ENCODE data around the gene RUVBL2.
"Not testable (repeated sequence)": the region's sequence is repeated elsewhere in the genome, so short reads cannot be mapped to it uniquely, and the experiment has no call there.

RUVBL2 gene

DNA sequence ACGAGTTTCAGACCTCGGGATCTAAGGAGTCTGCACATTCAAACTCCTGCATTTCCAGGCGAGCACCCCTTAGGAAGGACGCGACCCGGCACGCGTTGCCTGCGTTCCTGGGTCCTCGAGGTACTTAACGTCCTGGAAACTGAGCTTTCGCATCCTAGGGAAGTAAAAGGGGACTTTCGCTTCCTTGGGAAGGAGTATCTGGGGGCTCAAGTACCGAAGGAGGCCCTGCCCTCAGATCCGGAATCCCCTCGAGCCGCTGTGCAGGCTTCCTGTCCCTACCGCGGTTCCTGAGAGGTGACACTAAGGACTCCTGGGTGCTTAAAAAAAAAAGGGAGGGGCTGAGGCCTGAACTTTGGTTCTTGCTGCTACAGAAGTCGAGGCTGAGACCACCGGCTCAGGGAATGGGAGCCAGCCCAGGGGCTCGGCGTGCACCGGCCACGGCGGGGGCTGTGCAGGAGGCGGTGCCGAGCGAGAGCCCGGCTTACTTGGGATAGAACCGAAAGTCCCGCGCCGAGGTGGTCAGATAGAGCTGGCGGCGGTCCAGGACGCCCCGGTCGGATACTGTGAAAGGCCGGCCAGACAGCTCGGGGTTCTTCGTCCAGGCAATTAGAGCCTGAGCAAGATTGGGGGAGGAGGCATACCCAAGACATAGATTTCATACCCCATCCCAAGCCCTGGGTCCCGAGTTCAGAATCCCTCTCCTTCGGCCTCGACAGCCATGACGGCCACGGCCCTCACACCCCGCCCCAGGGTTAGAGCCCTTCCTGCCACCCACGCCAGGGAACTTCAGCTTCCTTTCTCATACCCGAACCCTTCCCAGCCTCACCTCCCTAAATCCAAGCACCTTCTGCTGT is 24.9 kb downstream of the RUVBL2 start:
- peak; percentile 46 for DNase-seq

DNA sequence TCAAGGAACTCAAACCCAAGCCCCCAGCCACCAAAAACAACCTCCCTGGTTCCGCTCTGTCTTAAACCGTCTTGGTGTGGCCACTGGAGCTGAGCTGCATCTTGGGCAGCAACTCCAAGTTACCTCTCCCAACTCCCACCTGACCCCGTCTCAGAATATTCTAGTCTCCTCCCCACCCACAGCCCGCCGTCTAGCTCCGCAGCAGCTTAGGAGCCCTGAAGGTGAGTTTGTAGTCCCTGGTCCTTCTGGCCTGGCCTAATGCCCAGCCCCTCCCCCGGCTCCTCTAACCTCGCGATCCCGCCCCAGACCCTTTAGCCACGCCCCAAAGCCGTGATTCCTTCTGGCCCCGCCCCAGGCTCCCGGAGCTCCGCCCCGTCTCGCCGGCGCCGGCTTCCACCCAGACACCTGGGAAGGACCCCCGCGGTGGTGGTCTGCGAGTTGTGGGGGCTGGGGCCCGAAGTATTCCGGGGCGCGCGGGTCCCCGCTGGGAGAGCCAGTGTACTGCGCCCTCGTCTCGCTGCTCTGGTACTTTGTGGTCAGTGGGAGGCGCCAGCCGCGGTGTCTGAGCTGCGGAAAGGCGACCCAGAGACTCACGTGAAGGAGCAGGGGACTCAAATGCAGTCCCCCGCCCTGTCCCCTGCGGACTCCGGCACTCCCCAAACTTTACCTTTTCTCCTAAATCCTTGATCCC is 25.7 kb downstream of the RUVBL2 start:
- DNase-seq: peak; percentile 79

GRCh38 chr19:49020342-49020741 is 26.7 kb downstream of the RUVBL2 start:
- DNase-seq: no peak

DNA sequence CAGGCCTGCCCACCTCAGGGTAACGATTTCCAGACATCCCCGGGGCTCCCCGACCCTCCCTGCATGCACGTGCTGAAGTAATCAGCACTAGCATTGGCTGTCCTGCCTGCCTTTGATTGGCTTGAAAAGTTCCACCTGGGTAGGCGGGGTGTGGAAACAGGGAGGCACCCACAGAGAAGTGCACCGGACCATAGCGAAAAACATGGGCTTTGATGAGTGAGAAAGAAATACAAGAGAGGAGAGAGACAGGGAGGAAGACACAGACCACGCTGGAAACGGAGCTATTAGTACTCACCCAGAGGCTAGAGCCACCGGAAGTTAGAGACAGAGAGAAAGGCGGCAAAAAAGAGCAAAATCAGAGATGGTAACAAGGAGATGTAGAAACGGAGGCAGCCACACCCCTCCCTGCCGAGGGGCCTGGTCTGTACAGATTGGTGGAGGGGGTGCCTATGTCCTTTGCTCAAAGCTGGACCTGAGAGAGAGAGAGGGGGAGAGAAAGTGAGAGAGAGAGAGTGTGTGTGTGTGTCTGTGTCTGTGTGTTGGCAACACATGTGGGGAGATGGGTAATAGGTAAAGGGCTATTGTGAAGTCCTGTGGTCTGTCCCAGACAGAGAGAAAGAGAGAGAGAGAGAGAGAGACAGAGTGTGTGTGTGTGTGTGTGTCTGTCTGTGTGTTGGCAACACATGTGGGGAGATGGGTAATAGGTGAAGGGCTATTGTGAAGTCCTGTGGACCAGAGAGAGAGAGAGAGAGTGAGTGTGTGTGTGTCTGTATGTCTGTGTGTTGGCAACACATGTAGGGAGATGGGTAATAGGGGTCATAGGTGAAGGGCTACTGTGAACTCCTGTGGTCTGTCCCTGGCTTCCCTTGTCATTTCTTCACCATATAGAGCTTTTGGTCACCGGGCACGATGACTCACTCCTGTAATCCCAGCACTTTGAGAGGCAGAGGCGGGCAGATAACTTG is 27.5 kb downstream of the RUVBL2 start:
- DNase-seq: no peak

- no peak for DNase-seq
Measured at GRCh38 chr19:49022116-49022515, 28.4 kb downstream of the RUVBL2 start.

- DNase-seq: not testable (repeated sequence)
Measured at GRCh38 chr19:49024233-49024632, 30.5 kb downstream of the RUVBL2 start, which contains the start of gene CGB3. CGB3 (minus strand) TSS chr19:49024333; CDS start chr19:49023971, 362 bp downstream.

DNA sequence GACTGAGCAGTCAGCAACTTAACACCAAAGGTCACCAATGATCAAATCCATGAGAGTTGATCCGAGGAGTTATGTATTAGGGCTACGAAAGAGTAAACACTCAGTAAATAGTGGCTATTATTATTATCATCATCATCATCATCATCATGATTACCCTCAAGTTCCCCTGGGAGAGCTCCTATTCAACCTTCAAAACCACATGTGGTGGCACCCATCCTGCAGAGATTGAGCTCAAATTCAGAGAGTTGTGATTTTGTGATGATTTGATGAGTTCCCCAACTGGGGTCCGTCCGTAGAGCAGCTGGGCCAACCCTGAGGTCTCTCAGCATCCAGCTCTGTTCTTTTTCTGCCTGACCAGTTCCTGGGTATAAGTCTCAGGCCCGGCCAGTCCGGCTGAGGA is 31.4 kb downstream of the RUVBL2 start:
- DNase-seq: not testable (repeated sequence)

- DNase-seq: not testable (repeated sequence)
Measured at GRCh38 chr19:49025599-49025998, 31.9 kb downstream of the RUVBL2 start.

DNA sequence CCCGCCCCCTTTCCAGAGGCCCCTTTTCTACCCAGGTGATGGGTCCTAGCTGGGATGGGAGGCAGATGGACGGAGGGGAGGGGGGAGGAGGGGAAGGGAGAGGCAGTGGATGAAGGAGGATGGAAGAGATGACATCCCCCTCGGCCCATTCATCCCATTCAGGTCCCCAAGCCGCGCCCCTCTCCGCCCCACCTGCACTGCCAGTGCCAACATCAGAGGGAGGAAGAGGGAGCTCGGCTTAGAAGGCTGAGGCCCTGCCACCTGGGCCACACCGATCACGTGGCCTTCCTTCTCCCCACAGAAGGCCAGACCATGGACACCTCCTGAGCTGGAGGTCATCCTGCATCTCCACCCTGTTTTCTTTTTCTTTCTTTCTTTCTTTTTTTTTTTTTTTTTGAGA is 35.0 kb downstream of the RUVBL2 start:
- DNase-seq: not testable (repeated sequence)

GRCh38 chr19:49029749-49030148 is 36.1 kb downstream of the RUVBL2 start:
- not testable (repeated sequence) for DNase-seq

DNA sequence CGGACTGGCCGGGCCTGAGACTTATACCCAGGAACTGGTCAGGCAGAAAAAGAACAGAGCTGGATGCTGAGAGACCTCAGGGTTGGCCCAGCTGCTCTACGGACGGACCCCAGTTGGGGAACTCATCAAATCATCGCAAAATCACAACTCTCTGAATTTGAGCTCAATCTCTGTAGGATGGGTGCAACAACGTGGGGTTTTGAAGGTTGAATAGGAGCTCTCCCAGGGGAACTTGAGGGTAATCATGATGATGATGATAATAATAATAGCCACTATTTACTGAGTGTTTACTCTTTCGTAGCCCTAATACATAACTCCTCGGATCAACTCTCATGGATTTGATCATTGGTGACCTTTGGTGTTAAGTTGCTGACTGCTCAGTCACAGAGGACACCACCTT is 36.6 kb downstream of the RUVBL2 start:
- not testable (repeated sequence) for DNase-seq

- DNase-seq: peak; percentile 38
Measured at GRCh38 chr19:49031642-49032301, 38.1 kb downstream of the RUVBL2 start, which contains the start of gene CGB2. CGB2 (plus strand) TSS chr19:49031890; CDS start chr19:49032096, 206 bp downstream.

- DNase-seq: not testable (repeated sequence)
Measured at GRCh38 chr19:49036815-49037214, 43.1 kb downstream of the RUVBL2 start, which contains the start of gene CGB1. CGB1 (minus strand) TSS chr19:49036895; CDS start chr19:49036711, 184 bp downstream.

- DNase-seq: not testable (repeated sequence)
Measured at GRCh38 chr19:49038111-49038510, 44.4 kb downstream of the RUVBL2 start.

DNA sequence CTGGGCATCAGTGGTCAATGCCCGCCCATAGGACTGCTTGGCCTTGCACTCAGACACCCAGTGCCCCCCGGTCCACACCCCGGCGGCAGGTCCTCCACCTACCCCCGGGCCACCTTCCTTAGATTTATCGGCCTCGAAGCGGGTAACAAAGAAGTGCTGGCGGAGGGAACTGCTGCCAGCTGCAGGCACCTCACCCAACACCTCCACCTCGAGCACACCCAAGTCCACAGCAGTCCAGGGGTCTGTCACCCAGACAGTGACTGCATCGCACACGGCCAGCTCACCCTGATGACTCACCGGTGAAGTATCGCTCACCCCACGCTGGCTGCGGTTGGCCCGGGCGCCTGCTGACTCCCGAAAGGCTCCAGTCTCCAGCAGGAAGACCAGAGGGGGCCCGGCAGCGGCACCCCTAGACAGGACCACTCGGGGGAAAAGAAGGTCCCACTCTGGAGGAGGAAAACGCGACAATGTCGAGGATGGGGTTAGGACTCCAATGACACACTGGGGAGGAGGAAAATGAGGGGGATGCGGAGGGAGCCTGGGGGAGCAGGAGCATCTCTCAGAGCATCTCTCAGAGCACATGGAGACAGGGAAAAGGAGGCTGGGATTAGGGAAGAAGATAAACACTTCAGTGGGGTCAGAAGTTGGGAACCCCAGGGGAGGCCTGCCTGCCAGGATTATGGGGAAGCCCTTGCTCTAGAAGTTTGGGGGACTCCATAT is 45.0 kb downstream of the RUVBL2 start:
- not testable (repeated sequence) for DNase-seq

DNA sequence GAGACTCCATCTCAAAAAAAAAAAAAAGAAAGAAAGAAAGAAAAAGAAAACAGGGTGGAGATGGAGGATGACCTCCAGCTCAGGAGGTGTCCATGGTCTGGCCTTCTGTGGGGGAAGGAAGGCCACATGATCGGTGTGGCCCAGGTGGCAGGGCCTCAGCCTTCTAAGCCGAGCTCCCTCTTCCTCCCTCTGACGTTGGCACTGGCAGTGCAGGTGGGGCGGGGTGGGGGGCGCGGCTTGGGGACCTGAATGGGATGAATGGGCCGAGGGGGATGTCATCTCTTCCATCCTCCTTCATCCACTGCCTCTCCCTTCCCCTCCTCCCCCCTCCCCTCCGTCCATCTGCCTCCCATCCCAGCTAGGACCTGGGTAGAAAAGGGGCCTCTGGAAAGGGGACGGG is 46.0 kb downstream of the RUVBL2 start:
- not testable (repeated sequence) for DNase-seq

GRCh38 chr19:49042177-49042576 is 48.5 kb downstream of the RUVBL2 start:
- no peak for DNase-seq

- DNase-seq: not testable (repeated sequence)
Measured at GRCh38 chr19:49042666-49043065, 49.0 kb downstream of the RUVBL2 start.

GRCh38 chr19:49043548-49043947 is 49.9 kb downstream of the RUVBL2 start, which contains the start of gene CGB5:
CGB5 (plus strand) TSS chr19:49043848; CDS start chr19:49044210, 362 bp downstream.
- not testable (repeated sequence) for DNase-seq

- not testable (repeated sequence) for DNase-seq
Measured at GRCh38 chr19:49049011-49049410, 55.3 kb downstream of the RUVBL2 start, which contains the start of gene CGB8. CGB8 (minus strand) TSS chr19:49049111; CDS start chr19:49048739, 372 bp downstream.

DNA sequence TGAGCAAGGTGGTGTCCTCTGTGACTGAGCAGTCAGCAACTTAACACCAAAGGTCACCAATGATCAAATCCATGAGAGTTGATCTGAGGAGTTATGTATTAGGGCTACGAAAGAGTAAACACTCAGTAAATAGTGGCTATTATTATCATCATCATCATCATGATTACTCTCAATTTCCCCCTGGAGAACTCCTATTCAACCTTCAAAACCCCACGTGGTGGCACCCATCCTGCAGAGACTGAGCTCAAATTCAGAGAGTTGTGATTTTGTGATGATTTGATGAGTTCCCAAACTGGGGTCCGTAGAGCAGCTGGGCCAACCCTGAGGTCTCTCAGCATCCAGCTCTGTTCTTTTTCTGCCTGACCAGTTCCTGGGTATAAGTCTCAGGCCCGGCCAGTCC is 56.1 kb downstream of the RUVBL2 start:
- DNase-seq: not testable (repeated sequence)
